ENCODE measurements around the gene LTA4H.

GRCh38 chr12:96075560-96075959, 40.2 kb upstream of the LTA4H start:
- no peak for TF ChIP-seq EZH2 (IDR thresholded peaks at IDR 0.05; ENCODE audit: insufficient read depth, poor library complexity, severe bottlenecking)
- TF ChIP-seq EZH2phosphoT487 (IDR thresholded peaks at IDR 0.05; ENCODE audit: insufficient read depth, low read depth): no peak
